T1000 (cell line): ENCODE results near the gene CYFIP2.
"Not testable (repeated sequence)": the region's sequence is repeated elsewhere in the genome, so short reads cannot be mapped to it uniquely, and the experiment has no call there.

Experiments
- DNase-seq: peaks from one replicate; lab custom pipeline; 2025; ENCODE audit warnings: mixed read lengths; lab: John Stamatoyannopoulos, UW

The CYFIP2 gene

DNA sequence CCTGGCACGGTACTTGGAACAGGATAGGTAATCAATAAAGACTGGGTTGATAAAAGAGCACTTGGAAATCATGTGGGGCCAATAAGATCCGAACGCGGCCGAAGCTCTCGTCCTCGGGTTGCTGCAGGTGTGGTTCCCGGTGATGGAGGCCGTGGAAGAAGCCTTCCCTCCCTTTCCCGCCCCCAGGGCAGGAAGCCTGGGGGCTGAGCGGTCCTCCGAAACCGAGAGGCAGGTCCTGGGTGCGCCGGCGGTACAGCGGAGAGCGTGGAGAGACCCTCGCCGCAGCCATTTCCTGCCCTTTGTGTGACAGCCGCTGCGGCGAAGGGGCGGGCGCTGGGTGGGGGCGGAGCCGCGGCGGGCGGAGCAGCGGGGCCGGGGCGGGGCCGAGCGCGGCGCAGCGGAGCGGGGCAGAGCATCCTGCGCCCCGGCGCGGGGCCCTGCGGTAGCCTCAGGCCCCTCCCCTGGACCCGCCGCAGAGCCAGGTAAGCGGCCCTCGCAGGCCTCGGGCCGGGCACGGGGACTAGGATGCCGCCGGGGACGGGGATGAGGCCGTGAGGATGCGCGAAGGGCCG lies at the start of gene CYFIP2:
CYFIP2 (plus strand) TSS at position 410 of the 572 bp plus-strand sequence. CDS start 19,239 bp downstream, outside the sequence.
- no peak for DNase-seq

DNA sequence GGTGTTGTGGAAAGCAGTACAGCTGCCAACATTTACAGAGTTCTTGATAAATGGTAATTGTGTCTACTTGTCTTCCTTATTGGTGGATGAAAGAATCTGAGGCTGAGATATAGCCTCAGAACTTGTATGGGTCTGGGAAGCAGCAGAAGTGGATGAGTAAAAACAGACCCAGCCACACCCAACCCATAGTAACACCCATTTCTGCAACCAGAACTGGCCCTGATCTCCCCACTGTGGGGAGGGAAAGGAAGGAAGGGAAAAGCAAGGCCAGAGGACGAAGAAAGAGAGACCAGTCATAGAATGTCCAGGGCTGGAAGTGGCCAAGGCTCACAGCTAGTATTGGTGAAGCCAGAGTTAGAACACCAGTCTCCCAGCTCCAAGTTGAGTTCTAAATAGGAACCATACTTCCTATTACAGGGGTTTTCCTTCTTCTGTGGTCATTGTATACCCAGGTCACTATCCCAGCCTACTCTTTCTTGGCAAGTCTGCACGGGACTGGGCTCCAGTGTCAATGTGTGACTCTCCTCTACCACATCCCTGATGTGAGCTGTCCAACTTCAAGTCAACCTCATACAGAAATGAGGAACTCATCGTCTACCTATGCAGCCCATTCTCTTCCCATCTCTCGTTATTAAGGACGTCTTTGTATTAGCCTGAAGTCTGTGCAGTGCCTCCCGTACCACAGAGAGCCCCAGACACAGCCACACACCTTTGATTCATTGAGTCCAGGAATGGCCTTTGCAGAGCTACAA lies 49.4 kb upstream of the CYFIP2 start:
- no peak for DNase-seq

DNA sequence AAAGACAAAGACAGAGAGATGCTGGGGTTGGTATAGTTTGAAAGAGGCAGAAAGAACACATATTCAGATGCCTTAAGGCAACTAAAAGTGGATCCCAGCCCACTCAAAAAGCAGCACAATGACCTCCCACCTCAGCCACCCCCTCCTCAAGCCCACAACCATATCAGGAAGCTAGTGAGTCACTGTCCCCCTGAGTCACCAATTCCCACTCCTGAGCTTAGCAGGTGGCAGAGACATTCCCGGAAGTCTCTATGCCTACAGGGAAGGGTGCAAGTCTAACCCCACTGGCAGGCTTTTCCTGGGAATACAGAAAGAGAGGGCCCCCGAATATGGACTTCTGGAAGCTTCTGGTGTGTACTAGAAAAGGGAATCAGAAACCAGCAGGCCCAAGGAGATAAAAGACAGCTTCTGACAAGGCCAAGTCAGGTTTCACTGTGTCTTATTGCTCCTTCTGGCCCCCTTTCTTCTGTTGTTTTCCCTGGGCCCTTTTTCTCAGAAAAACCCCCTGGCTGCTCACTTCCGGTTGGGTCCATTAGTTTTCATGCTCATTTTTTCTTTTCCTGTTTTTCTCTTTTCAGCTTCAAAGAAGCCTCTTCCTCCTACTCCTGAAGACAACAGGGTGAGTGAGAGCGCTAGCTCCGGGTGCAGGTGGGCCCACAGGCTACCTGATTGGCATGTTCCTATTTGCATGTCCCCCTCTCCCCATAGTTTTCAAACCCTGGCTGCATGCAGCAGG lies 48.5 kb upstream of the CYFIP2 start:
- no peak for DNase-seq

DNA sequence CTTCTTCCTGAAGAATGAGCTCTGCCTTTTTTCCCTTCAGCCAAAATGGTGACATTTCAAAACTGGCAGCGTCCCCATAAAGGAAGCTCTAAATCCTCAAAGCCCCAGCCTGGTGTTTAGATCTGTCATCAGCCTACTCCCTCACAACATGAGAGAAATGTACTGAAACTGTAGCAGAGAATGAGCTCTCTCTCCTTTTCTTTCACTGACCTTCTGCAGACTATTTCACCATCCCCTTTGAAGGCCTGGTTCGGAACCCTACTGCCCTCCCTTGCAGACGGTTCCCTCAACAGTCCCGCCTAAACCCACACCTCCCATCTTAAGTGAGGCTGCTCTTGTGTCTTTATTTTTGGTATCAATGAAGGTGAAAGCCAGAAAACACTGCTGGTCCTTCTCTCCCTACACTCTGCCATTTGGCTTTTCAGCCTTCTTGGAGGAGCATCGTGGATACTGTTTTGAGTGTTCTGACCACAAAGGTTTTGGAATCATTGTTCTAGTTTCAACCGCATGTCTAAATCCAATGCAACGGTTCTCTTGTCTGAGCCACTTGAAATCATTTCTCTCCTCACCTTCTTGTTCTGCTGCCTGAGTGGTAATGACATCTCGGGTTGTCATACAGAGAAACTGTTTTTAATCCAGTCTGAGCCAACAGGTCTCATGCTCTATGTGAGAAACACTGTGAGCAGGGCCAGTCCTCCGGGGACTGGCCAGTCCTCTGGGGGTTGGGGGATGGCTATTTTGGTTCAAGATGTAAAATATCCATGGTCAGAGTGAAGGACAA lies 46.2 kb upstream of the CYFIP2 start:
- DNase-seq, result no peak

DNA sequence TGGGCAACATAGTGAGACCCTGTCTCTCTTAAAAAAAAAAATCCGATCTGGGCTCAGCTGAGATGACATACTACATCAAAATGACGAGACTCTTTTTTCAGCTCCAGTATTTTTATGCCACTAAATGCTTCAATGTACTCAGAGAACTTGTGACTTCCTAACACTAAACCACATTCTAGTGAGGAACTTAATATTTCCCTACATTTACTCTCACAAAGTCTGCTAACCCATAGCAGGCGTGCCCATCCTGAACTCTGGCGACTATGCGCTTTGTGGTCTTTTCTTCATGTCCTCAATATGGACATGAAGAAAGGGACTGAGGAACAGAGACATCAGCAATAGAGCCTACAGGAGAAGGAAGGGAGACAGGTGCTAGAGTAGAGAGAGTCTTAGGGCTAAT lies 44.0 kb upstream of the CYFIP2 start:
- DNase-seq, result no peak

DNA sequence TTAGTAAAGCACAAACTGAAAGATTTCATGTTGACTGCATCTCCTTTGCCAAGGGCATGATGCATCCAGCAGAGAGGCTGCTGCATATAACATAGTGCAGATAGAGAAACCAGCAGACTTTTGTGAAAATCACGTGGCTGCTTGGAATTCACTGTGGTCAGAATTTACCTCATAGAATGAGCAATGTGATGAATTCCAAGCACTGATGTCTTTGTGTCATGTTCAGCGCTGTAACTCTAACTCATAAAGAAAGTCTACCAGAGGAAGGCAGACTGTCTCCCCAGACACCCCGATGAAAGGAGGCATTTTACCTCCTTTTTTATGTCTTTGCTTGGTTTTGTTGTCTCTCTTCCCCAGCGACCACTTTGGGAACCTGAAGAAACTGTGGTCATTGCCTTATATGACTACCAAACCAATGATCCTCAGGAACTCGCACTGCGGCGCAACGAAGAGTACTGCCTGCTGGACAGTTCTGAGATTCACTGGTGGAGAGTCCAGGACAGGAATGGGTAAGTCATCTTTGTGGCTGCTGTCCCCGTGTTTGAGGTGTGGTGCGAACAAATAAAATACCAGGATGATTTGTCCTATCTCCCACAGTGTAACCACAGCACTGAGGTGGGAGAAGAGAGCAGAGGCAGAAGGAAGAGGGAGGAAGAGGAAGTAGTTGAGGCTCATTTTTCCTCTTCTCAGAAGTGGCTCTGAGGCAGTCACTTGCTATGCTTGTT lies 43.3 kb upstream of the CYFIP2 start:
- DNase-seq, result no peak

DNA sequence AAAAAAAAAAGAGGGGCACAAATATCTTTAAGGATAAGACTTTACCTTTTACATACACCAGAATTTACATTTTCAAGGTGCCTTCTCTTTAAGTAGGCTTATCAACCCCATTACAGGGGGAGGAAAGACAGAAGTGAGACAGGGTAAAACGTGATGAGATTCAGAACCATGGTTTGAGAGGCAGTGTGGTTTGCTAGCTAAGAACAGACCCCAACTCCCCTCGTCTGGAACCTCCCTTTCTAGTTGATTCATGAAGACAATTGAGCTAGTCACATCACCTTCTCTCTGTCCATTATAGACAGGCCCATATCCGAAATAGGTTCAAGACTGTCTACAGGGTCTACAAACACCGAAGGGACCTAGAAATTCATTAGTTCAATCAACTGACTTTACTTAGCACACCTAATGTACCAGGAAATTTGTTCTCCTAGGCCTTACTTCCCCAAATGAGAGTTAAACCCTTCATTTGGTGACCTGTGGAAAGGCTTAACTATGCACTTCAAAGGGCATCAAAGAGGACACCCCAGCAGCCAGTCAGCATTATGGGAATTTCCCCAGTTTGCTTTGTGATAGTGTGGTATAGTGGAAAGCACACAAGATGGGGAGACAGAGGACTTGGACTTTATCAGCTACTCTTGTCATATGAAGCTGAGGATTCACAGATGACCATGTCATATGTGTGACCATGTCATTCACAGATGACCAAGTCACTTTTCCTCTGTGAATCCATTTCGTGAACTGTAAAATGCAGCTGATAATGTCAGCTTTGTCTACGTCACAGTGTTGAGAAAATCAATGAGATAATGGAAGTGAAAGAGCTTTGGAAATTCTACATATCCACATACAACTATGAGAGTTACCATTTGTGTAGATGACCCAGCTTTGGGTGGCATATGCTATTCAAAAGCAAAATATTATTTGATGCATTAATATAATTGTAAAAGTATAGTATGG lies 40.2 kb upstream of the CYFIP2 start:
- DNase-seq, result no peak

DNA sequence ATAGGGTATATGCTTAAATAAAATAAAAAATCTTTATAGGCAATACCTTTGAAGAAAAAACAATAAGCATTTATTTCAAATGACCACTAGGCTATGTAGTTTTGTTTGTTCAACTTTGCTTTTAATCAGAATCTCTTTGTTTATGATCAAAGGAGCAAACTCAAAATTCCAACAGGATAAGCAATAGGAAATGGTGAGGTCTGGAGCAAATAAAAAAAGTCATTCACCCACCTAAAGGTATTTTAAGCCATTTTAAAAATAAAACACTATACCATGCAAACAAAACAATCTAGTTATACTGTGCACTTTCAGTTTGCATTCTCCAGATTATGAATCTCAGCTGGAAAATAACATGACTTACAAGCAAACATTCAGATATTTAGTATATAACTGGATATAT lies 35.3 kb upstream of the CYFIP2 start:
- no peak for DNase-seq

DNA sequence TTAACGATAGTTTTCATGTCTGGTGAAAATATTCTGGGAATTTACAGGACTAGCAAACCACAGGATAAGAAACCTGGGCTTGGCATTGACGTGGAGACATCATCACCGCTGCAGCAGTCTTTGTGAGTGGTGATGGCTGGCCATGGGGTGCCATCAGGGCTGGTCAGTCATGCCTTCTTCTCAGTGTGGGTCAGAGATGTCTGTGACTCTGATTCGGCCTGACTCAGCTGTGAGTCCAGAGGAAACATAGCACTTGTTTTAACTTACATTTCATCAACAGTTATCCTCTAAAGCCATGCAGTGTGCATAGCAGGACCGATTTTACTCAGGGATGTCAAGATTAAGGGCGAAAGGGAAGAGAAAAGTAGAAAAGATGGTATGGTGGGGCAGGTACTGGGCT lies 33.2 kb upstream of the CYFIP2 start:
- DNase-seq, result no peak

DNA sequence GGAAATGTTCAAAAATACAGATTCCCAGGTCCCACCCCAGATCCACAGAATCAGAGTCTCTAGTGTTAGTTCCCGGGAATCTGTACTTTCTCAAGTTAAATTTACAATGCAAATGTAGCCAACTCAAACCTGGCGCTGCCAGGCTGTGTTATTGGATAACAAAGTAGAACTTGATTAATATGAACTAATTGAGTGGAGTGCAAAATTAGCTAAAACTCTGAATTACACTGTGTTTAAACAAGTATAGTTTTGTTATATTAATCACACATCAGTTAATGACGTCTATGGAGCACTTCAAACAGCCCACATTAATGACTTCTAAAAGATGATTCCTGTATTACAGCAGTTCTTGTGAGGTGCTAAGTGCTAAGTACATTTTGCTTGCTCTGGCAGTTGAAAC lies 32.4 kb upstream of the CYFIP2 start:
- no peak for DNase-seq

DNA sequence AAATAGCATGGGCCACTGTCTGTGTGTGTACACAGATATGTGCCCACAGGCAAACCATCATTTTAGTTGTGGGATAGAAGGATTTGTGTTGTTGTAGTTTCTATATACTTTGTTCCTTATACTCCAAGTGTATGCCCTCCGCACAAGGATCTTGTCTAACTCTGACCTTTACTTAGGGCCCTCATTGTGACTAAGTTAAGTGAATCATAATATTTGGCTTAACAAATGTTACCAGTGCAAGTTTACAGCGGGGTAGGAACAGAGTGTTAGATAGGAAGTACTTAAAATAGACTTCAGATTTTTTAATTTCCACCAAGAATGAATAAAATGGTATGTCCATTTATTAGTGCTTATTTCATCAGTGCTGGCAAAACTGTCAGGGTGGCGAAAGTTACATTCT lies 29.5 kb upstream of the CYFIP2 start:
- DNase-seq, result no peak

DNA sequence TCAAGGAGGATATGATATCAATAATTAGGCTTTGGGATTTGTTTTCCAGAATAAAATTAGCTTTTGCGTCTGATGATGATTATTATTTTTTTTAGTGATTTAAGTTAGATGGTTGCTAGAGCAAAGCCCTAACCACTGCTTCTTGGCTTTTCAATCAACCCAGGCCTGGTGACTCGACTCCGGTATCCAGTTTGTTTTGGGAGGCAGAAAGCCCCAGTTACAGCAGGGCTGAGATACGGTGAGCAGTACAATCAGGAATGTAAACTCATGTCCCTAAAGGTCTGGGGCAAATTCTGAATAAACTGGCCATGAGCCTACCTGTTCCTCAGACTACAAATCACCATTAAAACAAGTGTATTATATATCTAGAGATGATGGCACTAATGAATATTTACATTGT lies 24.4 kb upstream of the CYFIP2 start:
- DNase-seq, result no peak

DNA sequence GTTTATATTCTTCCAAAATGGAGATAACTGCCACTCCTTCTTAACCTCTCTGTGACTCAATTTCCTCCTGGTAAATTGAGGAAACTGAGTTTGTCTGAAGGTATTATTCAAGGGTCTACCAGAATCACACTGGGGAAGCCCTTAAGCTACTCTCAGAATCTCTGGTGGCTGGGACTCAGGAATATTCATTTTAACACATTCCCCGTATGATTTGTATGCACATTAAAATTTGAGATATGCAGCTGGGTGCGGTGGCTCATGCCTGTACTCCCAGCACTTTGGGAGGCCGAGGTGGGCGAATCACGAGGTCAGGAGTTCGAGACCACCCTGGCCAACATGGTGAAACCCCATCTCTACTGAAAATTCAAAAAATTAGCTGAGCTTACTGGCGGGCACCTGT lies 21.2 kb upstream of the CYFIP2 start:
- not testable (repeated sequence) for DNase-seq

DNA sequence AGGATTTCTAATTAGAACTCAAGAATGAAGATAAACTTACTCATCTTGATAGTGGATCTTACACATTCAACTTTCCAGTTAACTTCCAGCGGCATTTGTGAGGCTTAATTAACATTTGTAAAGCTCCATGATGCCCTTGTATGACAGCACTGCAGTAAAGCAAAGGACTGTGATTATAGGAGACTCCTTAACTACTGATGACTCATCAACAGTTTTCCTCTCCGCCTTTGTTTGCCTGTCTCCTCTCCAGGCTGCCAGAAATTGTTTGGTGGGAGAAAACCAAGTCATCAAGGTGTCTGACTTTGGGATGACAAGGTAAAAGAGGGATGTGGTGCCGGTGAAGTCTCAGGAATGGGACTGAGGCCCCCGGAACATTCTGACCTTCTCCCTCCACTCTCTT lies 20.4 kb upstream of the CYFIP2 start:
- no peak for DNase-seq

DNA sequence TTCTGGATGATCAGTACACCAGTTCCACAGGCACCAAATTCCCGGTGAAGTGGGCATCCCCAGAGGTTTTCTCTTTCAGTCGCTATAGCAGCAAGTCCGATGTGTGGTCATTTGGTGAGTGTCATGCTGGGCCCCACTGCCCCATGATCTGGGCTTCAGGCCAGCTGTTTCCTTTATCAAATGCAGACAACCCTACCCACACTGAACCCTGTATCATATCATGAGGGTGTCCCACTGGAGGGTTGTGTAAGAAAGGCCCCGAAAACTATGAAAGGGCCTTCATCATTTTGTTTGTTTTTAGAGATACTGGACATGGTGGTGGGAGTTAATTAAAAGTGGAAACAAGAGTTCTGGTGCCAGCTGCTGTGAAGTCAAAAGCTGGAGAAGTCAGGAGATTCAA lies 20.0 kb upstream of the CYFIP2 start:
- DNase-seq, result no peak

DNA sequence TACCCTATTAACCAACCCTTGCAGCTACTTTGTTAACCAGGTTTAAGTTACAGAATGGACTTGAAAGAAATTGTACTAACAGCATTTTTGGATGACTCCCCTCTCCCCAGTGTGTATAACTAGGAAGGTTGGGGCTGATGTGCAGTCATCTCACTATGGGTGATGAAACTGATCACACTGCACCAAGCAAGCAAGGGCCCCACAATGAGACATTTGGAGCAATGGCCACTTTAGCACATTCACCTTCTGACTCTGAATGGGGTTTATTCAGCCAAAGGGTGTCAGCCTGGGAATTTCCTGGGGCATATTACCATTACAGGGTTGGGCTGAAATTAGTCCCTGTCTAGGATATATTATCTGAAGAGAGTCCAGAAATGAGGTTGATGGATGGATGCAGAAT lies 18.7 kb upstream of the CYFIP2 start:
- DNase-seq, result no peak

DNA sequence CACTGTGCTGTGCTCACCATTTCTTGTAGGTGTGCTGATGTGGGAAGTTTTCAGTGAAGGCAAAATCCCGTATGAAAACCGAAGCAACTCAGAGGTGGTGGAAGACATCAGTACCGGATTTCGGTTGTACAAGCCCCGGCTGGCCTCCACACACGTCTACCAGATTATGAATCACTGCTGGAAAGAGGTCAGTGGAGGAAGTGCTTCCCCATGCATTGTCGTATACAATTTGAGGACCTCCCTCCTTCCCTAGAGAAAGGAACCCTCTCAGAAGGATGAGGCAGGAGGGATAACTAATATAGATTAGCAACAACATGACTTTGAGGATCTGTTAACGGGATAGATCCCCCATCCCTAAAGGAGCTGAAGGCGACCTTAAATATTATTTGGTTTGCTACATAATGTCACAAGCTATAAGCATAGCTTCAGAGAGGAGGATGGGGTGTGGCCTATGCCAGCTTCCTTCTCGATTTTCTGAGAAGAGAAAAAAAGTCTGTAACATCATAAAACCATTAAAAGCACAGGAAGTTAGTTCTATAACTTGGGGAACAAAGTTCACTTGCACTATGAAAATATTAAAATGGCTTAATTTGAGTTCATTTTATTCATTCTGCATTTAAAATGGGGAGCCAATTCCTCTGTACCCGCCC lies 17.0 kb upstream of the CYFIP2 start:
- DNase-seq, result no peak

DNA sequence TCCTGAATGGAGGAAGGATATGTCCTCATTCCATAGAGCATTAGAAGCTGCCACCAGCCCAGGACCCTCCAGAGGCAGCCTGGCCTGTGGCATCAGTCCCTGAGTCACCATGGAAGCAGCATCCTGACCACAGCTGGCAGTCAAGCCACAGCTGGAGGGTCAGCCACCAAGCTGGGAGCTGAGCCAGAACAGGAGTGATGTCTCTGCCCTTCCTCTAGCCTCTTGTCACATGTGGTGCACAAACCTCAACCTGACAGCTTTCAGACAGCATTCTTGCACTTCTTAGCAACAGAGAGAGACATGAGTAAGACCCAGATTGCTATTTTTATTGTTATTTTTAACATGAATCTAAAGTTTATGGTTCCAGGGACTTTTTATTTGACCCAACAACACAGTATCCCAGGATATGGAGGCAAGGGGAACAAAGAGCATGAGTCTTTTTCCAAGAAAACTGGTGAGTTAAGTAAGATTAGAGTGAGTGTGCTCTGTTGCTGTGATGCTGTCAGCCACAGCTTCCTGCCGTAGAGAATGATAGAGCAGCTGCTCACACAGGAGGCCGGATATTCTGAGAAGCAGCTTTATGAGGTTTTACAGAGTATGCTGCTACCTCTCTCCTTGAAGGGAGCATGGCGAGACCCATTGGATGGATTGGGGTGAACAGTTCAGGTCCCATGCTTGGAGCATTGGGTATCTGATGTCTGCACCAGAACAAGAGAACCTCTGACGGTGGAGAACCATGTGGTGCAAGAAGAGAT lies 13.0 kb upstream of the CYFIP2 start:
- DNase-seq, result no peak

DNA sequence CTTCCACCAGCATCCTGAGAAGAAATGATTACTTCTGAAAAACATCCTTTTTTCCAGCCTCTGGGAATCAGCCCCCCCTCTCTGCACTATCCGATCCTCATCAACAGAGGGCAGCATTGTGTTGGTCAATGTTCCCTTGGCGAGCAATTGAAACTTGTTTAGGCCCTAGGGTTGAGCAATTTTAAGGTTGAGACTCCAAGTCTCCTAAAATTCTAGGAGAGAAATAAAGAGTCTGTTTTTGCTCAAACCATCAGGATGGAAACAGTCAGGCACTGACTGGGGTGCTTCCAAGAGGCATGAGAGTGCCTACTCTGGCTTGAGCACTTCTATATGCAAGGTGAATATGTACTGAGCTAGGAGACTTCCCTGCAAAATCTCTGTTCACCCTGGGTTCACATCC lies 12.4 kb upstream of the CYFIP2 start:
- DNase-seq, result no peak
